Measurements from ENCODE around the gene SPART. TPM values are rescaled to one million over a fixed set of nuclear protein-coding genes. Genes with fewer than 3 reads are reported as not detected.
"Not testable (repeated sequence)": the region's sequence is repeated elsewhere in the genome, so short reads cannot be mapped to it uniquely, and the experiment has no call there.

Gene SPART
- total RNA-seq, 1 experiment from 2014 or later = 68.0 TPM

DNA sequence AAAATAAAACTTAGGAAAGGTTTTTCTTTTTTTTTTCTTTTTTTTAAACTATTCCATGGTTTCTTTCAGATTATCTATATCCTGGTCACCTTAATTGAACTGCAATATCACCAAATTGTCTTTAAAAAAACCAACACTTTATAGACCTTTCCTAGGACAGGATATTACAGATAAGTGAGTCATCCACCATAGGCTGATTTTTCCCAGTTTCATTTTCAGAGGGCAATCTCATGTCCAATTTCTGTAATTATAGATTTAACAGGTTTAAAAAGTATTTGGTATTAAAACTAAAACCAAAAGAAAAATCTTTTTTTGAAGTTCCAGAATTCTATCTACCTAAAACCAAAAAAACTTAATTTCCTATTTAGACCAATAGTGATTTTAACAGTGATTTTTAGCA is 13.2 kb downstream of the SPART start:
- peaks cover 73% of the 10 kb centered on the region for H3K36me3 ChIP-seq

DNA sequence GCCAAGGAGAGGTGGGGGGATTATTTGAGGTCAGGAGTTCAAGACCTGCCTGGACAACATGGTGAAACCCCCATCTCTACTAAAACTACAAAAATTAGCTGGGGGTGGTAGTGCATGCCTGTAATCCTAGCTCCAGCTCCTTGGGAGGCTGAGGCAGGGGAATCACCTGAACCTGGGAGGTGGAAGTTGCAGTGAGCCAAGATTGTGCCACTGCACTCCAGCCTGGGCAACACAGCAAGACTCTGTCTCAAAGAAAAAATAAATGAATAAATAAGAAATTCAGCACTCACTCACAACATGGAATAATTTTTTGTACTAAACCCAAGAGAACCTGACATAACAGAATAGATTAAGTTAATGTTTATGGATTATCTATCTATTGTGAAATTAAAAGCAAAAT is 13.9 kb downstream of the SPART start:
- H3K36me3 ChIP-seq = peaks cover 76% of the 10 kb centered on the region
- H3K27me3 ChIP-seq, H3K4me3 ChIP-seq, H3K9me3 ChIP-seq, DNase-seq: not testable (repeated sequence)

More for the DNA sequence above, 13.2 kb downstream of the SPART start:
- DNase-seq = no peak
- H3K4me3 ChIP-seq = no peak overlapping the region
- no peaks in the 10 kb centered on the region for H3K9me3 ChIP-seq
- H3K27me3 ChIP-seq = no peaks in the 10 kb centered on the region

DNA sequence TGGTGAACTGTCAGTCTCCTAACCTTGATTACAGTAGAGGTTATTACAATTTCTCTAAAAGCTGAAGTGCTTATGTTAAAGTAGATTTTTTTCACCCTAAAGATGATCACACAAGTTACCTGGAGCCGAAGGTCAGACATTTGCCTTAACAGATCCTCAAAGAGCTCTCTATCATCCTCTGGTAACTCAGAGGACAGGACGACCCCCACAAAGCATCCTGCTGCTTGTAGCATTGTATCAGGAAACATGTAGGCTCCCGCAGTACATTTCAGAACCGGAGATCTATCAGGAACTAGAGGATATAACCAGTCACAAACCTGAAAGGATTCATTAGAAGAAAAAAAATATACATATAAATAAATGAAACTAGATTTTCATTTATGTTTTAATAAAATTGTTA is 14.9 kb downstream of the SPART start:
- Histone ChIP-seq H3K36me3 (peaks cover 78% of the 10 kb centered on the region), H3K4me3 (no peak overlapping the region), H3K27me3 (no peaks in the 10 kb centered on the region), H3K9me3 (no peaks in the 10 kb centered on the region)
- DNase-seq = no peak

DNA sequence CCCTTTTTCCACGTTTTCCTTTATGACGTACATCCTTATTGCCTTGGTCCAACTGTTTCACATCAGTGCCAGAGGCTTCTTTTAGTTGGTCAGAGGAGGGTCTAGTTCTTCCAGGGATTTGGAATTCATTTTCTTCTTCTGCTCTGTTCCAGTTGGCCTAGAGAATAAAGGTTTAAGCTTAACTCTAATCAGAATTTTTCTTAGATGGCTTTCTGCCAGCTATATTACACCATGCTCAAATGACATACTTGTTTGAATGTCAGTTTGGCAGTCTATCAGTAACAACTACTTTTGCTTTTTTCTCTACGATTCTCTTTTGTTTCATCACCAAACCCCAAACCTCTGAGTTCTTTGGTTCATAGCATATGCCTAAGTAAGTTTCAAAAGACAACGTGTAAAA is 16.8 kb downstream of the SPART start:
- Histone ChIP-seq H3K36me3 (peaks cover 88% of the 10 kb centered on the region), H3K27me3 (no peaks in the 10 kb centered on the region), H3K4me3 (no peak overlapping the region), H3K9me3 (no peaks in the 10 kb centered on the region)
- DNase-seq = no peak

DNA sequence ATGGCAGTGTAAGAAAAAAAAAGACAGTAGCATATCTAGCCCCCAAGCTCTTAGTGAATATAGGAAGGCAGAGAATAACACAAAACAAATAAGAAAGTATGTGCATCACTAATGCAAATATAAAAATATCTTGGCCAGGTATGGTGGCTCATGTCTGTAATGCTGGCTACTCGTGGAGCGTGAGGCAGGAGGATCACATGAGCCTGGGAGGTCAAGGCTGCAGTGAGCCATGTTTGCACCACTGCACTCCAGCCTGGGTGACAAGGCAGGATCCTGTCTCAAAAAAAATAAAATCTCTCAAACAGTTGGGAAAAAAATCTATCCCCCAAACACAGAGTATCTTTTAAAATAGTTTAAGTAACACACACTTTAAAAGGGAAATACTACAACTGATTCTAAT is 17.4 kb downstream of the SPART start:
- no peak for DNase-seq
- Histone ChIP-seq H3K4me3 (no peak overlapping the region), H3K27me3 (no peaks in the 10 kb centered on the region), H3K36me3 (peaks cover 92% of the 10 kb centered on the region), H3K9me3 (no peaks in the 10 kb centered on the region)

DNA sequence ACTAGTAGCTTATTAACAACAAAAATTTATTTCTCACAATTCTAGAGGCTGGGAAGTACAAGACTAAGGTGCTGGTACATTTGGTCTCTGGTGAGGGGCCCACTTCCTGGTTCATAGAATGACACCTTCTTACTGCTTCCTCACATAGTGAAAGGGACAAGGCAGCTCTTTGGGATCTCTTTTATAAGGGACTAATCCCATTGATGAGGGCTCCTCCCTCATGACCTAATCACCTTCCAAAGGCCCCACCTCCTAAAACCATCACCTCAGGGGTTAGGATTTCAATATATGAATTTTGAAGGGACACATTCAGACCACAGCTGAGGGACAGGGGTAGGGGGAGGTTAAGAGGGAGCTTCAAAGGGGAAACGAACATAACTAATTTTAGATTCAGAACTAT is 20.3 kb downstream of the SPART start:
- no peak for DNase-seq
- H3K9me3 ChIP-seq = no peaks in the 10 kb centered on the region
- no peaks in the 10 kb centered on the region for H3K27me3 ChIP-seq
- H3K36me3 ChIP-seq = peaks cover 84% of the 10 kb centered on the region
- no peak overlapping the region for H3K4me3 ChIP-seq

DNA sequence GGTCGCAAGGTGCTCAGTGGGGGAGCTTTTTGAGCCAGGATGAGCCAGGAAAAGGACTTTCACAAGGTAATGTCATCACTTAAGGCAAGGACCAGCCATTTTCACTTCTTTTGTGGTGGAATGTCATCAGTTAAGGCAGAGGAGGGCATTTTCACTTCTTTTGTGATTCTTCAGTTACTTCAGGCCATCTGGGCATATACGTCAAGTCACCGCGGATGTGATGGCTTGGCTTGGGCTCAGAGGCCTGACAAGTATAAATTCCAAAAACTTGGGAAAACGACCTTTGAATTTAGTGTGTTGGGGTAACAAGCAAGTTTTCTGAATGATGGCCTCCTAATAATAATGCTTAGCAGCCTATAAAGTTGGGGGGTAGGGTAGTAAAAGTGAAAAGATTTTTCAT is 21.3 kb downstream of the SPART start:
- peaks cover 74% of the 10 kb centered on the region for H3K36me3 ChIP-seq
- not testable (repeated sequence) for DNase-seq, H3K27me3 ChIP-seq, H3K9me3 ChIP-seq, H3K4me3 ChIP-seq

DNA sequence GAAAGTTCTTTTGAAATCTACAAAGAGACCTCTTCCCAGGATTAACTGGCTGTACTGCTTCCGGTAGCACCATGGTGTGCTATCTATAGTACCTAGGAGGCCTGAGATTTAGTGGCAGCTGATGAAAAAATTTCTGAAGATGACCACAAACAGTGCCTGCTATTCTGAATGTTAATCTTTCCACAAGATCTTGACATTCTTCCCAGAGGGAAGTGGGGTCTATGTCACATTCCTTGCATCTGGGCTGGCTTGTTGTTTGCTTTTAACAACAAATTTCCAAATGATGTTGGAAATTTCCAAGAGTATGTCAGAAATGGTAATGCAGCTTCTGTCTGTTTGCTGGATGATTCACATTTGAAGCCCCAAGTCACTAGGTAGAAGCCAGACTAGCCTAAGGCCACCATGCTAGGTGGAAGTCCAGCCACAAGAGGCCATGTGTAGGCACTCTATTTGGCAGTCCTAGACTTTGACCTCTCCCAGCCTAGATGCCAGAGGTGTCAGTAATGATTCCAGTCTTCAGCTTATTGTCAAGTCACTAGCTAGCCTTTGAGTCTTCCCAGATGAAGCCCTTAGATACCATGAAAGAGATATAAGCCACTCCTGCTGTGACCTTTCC is 22.1 kb downstream of the SPART start:
- Histone ChIP-seq H3K36me3 (peaks cover 65% of the 10 kb centered on the region), H3K9me3 (no peaks in the 10 kb centered on the region), H3K27me3 (no peaks in the 10 kb centered on the region), H3K4me3 (no peak overlapping the region)
- DNase-seq = no peak

DNA sequence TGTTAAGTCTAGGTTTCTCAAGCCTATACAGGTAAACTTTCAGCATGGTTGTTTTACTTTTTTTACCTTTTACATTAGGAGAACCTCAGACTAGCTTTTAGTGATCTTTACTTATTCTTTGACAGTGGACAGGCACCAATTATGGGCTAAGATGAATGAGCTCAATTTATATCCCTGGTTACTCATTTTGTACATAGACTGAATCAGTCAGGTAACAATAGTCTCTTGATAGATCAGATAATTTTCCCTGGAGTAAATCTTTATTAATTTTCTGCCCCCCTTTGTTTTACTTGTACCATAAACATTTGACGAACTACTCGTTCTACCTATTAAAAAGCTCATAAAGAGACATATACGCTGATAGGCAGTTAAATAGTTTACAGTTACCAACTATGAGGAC is 22.8 kb downstream of the SPART start:
- H3K4me3 ChIP-seq = no peak overlapping the region
- DNase-seq = no peak
- H3K36me3 ChIP-seq = peaks cover 59% of the 10 kb centered on the region
- no peaks in the 10 kb centered on the region for H3K27me3 ChIP-seq
- no peaks in the 10 kb centered on the region for H3K9me3 ChIP-seq

DNA sequence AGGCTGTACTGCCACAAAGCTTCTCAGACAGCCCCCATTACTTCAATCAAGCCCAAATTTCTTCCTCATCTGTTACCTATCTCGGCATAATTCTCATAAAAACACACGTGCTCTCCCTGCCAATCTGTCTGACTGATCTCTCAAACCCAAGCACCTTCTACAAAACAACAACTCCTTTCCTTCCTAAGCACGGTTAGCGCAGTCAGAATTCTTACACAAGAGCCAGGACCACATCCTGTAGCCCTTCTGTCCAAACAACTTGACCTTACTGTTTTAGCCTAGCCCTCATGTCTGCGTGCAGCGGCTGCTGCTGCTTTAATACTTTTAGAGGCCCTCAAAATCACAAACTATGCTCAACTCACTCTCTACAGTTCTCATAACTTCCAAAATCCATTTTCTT is 26.4 kb downstream of the SPART start:
- not testable (repeated sequence) for H3K4me3 ChIP-seq, DNase-seq, H3K9me3 ChIP-seq, H3K27me3 ChIP-seq
- peaks cover 28% of the 10 kb centered on the region for H3K36me3 ChIP-seq

DNA sequence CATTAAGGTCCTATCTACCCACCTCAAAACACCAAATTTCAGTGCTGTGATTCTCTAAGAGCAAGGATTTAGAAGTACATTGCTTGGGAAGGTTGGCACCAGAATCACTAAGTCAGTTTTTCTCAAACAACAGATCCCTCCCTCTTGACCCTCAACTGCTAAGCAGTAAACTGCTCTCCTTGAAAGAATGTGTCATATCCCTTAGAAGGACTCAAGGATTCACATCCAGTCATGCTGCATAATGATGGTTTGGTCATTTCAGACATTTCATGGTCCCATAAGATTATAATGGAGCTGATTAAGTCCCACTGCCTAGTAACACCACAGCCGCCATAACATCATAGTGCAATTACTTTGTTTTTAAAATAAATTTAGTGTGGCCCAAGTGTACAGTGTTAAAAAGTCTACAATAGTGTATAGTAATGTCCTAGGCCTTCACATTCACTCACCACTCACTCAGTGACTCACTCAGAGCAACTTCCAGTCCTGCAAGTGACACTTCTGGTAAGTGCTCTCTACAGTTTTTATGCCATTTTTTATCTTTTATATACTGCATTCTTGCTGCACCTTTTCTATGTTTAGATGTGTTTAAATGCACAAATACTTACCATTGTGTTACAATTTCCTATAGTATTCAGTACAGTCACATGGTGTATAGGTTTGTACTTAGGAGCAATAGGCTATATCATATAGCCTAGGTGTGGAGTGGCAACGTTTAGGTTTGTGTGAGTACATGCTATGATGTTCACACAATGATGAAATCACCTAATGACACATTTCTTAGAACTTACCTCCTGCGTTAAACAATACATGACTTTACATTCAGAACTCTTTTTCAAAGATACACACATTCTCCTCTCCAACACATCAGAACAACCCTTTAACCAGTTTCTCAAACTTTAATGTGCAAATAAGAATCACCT is 32.9 kb downstream of the SPART start:
- DNase-seq = no peak
- Histone ChIP-seq H3K36me3 (peaks cover 43% of the 10 kb centered on the region), H3K27me3 (no peaks in the 10 kb centered on the region), H3K4me3 (no peak overlapping the region), H3K9me3 (no peaks in the 10 kb centered on the region)

DNA sequence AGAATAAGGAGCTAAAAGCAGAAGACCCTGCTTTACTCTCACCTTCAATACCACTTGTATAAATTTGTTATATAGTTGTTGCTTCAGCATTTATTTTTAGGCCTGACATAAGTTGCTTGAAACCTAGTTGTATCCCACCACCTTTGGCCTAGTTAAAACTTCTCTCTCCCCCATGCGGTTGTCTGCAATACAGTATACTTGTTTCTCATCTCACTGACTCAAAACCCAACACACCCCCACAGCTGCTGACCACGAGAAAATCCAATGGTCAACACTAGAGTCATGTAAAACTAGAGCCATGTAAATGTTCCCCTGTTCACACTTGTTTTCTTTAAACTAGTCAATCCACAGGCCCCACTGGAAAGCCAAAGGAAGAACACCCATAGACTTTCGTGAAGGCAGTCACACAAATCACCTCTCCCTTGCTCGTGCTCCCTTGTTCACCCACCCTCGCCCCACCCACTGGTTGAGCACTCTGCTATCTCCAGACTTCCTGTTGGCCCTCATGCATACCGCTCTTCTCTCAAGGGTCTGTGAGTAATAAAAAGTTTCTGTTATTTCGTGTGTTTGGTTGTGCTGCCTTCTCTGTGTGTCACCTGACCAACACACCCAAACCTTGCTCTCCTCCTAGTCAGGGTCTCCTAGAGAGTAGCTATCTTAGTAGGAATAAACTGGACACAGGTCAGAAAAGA is 35.6 kb downstream of the SPART start:
- DNase-seq = no peak
- H3K9me3 ChIP-seq = no peaks in the 10 kb centered on the region
- H3K36me3 ChIP-seq = peaks cover 43% of the 10 kb centered on the region
- H3K27me3 ChIP-seq = no peaks in the 10 kb centered on the region
- no peak overlapping the region for H3K4me3 ChIP-seq

DNA sequence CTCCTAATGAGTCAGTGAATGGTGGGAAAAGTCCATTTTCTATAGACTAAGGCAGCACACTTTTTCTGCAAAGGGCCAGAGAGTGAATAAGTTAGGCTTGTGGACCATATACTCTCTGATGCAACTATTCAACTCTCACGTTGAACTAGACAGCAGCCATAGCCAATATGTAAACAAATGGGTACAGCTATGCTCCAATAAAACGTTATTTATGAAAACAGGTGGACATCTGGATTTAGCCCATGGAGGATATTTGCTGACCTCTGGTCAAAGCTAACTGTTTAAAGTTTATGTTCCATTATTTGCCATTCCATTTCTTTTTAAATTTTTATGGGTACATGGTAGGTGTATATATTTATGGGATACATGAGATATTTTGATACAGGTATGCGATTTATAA is 43.9 kb downstream of the SPART start:
- Histone ChIP-seq H3K36me3 (peaks cover 14% of the 10 kb centered on the region), H3K9me3 (no peaks in the 10 kb centered on the region), H3K27me3 (no peaks in the 10 kb centered on the region), H3K4me3 (no peak overlapping the region)
- DNase-seq = no peak

DNA sequence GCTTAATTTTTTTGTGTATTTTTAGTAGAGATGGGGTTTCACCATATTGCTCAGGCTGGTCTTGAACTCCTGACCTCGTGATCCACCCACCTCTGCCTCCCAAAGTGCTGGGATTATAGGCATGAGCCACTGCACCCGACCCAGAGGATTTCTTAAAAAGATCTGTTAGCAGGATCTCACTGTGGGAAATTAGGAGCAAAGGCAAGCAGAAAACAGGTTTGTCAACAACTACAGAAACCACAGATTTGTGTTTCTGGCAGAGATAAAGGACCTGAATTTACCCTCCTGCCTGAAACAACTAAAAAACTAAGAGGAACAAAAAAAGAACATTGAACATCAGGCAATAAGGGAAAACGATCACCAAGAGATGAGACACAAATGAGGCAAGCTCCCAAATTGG is 46.7 kb downstream of the SPART start:
- H3K36me3 ChIP-seq = peaks cover 14% of the 10 kb centered on the region
- H3K27me3 ChIP-seq, DNase-seq, H3K9me3 ChIP-seq, H3K4me3 ChIP-seq: not testable (repeated sequence)

DNA sequence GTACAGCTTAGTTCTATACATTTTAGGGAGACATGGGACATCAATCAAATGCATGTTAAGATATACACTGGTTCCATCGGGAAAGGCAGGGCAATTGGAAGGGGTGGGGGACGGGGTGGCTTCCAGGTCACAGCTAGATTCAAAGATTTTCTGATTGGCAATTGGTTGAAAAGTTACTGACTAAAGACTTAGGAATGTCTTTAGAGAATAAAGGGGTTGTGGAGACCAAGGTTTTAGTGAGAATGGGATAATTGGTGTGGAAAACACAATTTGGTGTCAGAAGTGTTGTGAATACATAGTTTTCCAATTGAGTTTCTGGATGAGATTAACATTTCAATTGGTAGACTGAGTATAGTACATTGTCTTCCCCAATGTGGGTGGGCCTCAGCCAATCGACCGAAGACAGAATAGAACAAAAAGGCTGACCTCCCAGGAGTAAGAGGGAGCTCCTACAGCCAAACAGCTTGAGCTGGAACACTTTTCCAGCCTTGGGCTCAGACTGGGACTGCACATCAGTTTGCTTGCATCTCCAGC is 47.6 kb downstream of the SPART start:
- H3K27me3 ChIP-seq = no peaks in the 10 kb centered on the region
- H3K9me3 ChIP-seq = no peaks in the 10 kb centered on the region
- H3K4me3 ChIP-seq = peak overlapping the region; percentile 52
- H3K36me3 ChIP-seq = peaks cover 9% of the 10 kb centered on the region
- DNase-seq = no peak

DNA sequence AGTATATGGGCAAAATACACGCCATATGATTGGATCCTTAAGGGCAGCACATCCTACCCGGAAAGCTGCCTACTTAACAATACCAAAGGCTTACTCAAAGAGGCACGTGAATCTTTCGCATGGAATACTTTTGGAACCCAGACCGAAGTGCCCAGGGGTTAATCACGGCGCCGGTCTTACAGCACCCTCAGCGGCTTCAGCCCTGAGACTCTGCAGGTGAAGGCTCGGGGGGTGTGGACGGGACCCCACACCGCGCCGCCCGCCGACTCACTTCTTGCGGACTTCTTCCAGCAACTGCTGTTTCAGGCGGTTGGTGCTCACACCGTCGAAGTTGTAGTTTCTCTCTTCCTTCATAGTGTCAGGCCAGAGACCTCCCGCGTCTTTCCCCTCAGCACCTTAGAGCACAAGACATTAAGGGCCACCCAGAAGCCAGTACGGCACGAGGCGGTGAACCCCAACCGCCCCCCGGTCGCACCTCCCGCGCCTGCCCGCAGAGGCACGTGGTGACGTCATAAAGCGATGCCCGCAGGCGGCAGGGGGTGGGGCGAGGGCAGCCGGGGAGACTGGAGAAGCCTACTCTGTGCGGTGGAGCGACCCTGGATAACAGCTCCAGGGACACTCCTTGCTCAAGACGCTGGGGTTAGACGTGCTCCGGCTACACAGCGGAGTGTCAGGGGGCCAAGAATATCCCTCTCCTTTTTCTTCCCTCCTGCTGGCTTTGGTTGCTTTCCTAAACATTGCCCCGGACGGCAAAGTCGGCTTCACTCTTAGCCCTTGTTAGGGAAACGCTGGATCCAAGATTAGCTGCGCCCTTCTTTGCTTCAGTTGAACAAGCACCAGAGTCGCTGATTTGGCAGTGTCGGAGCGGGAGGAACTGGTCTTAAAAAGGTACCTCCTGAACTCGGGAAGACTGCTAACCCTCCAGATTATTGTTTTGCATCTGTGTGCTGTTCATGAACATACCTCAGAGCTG is 48.5 kb downstream of the SPART start, which contains the start of gene CCDC169:
Gene CCDC169 (minus strand): TSS at position 449 of the 973 bp plus-strand sequence. CDS start 95 bp downstream, at position 354.
- H3K4me3 ChIP-seq = peak within 1 kb of the TSS; percentile 52
- H3K9me3 ChIP-seq = no peaks in the 10 kb centered on the region
- peak; percentile 81 for DNase-seq
- no peaks in the 10 kb centered on the region for H3K27me3 ChIP-seq
- no peaks in the 10 kb centered on the region; the same call in 1 of the 2 replicates for H3K36me3 ChIP-seq
